HEK293 (cell line): ENCODE measurements around the gene EMP1.
A peak's percentile ranks its signal among the peaks of the same experiment; 100 is the strongest.

Experiments used
- CTCF ChIA-PET: fragments of 350-600 bp; formaldehyde crosslinking; extraction: SDS; loops from one replicate; lab custom pipeline; 2021; ENCODE audit warnings: antibody characterized with exemption; lab: Yijun Ruan, JAX
- POLR2A ChIA-PET: fragments of 300-600 bp; formaldehyde crosslinking; extraction: SDS; loops from one replicate; lab custom pipeline; 2020; ENCODE audit warnings: antibody characterized with exemption, inconsistent platforms; lab: Yijun Ruan, JAX
- H3K27ac ChIP-seq: fragments of 200-500 bp; sonication (Bioruptor generic); 2 replicates; pipeline ENCODE4 v1.5.1; 2014; ENCODE audit warnings: low read depth, low read length, control low read depth, inconsistent platforms; ENCODE audit errors: extremely low read depth
- H3K36me3 ChIP-seq, 2 experiments: fragments of 200-500 bp in 1 of 2; sonication (Bioruptor generic) in 1 of 2; 1 replicate in 1 of 2; 2 replicates in 1 of 2; pipeline ENCODE4 v1.5.1; 2014 to 2017; ENCODE audit warnings: inconsistent platforms in 2 of 2, low read length in 2 of 2; ENCODE audit not compliant: control insufficient read depth in 2 of 2, insufficient read depth in 1 of 2
- H3K4me1 ChIP-seq: fragments of 200-500 bp; sonication (Bioruptor generic); 2 replicates; pipeline ENCODE4 v1.5.1; 2014; ENCODE audit warnings: mild to moderate bottlenecking, low read length, inconsistent platforms; ENCODE audit not compliant: control insufficient read depth, insufficient read depth
- H3K4me3 ChIP-seq: 2 replicates; pipeline ENCODE4 v1.5.1; 2011; ENCODE audit warnings: low read depth, mild to moderate bottlenecking, control low read depth, low read length, moderate library complexity
- H3K9me3 ChIP-seq: fragments of 200-500 bp; sonication (Bioruptor generic); 2 replicates; pipeline ENCODE4 v1.5.1; 2014; ENCODE audit warnings: low read depth, low read length, inconsistent platforms; ENCODE audit not compliant: control insufficient read depth, insufficient read depth
- HOXC10 ChIP-seq: sonication (generic); formaldehyde crosslinking; IDR thresholded peaks from 2 replicates; pipeline ENCODE4 v1.8.1; 2023; ENCODE audit warnings: mild to moderate bottlenecking, missing genetic modification reagents
- OVOL3 ChIP-seq: fragments of 450-650 bp; formaldehyde crosslinking; IDR thresholded peaks from 2 replicates; pipeline ENCODE4 v1.5.1; 2016; ENCODE audit warnings: missing biosample characterization, missing genetic modification characterization
- PRDM1 ChIP-seq: fragments of 450-650 bp; formaldehyde crosslinking; IDR thresholded peaks from 2 replicates; pipeline ENCODE4; 2016; ENCODE audit warnings: missing biosample characterization, missing genetic modification characterization
- ZFHX2 ChIP-seq: fragments of 450-650 bp; formaldehyde crosslinking; conservative IDR thresholded peaks from 2 replicates; pipeline ENCODE4 v1.5.1; 2016; ENCODE audit warnings: missing biosample characterization, missing genetic modification characterization
- ZNF184 ChIP-seq: fragments of 450-650 bp; IDR thresholded peaks from 2 replicates; pipeline ENCODE4 v1.5.1; 2018; ENCODE audit warnings: missing biosample characterization, mild to moderate bottlenecking, missing genetic modification characterization
- ZNF394 ChIP-seq: fragments of 450-650 bp; formaldehyde crosslinking; IDR thresholded peaks from 2 replicates; pipeline ENCODE4 v1.5.1; 2016; ENCODE audit warnings: missing biosample characterization, missing genetic modification characterization, mild to moderate bottlenecking, moderate library complexity, borderline replicate concordance
- TF ChIP-seq, protein P1 (sequence below): fragments of 450-650 bp; formaldehyde crosslinking; IDR thresholded peaks from 2 replicates; pipeline ENCODE4 v1.5.1; 2016; ENCODE audit warnings: missing biosample characterization, missing genetic modification characterization
- TF ChIP-seq, protein P2 (sequence below): fragments of 450-650 bp; formaldehyde crosslinking; IDR thresholded peaks from 2 replicates; pipeline ENCODE4 v1.5.1; 2016; ENCODE audit warnings: missing biosample characterization, missing genetic modification characterization
- TF ChIP-seq, protein P3 (sequence below): fragments of 450-650 bp; formaldehyde crosslinking; IDR thresholded peaks from 2 replicates; pipeline ENCODE4 v1.5.1; 2016; ENCODE audit warnings: missing biosample characterization, missing genetic modification characterization
- TF ChIP-seq, protein P4 (sequence below): fragments of 450-650 bp; formaldehyde crosslinking; IDR thresholded peaks from 2 replicates; pipeline ENCODE4 v1.5.1; 2016; ENCODE audit warnings: missing biosample characterization, missing genetic modification characterization, borderline replicate concordance

Gene EMP1

DNA sequence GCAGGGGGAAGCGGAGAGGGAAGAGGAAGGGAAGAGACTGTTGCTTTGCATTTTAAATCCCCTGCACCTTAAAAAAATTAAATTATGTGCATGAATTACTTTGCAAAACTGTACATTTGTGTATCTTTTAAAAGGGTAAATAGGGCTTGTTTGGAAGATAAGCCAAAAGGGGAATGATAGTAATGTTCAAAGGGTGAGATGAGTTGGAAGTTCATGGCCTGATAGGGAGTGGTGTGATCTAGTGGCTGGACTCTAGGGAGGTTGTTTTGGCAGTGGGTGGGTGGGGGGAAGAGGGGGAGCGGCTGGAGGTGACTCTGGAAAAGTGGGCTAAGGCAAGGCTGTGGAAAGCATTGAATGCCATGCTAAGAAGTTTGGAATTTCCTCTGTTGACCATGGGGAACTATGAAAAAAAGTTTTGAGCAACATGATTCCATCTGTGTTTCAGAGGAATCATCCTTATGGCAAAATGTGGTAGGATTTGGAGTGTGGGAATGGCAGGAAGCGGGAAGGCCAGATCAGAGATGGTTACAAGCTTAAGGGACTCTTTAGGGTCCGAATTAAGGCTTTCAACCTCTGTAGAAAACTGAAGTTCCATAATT lies 25.5 kb upstream of the EMP1 start:
- H3K36me3 ChIP-seq = no peaks in the 10 kb centered on the region
- no peaks in the 10 kb centered on the region for H3K9me3 ChIP-seq
- no peak overlapping the region for H3K4me3 ChIP-seq
- H3K27ac ChIP-seq = no peak overlapping the region
- CTCF ChIA-PET = interaction anchor here (0.9 kb wide), 1 partner anchor 23 kb away, joined by 3 read pairs; no protein-coding TSS in a partner anchor
- H3K4me1 ChIP-seq = no peaks in the 10 kb centered on the region
- TF ChIP-seq, protein P1, sequence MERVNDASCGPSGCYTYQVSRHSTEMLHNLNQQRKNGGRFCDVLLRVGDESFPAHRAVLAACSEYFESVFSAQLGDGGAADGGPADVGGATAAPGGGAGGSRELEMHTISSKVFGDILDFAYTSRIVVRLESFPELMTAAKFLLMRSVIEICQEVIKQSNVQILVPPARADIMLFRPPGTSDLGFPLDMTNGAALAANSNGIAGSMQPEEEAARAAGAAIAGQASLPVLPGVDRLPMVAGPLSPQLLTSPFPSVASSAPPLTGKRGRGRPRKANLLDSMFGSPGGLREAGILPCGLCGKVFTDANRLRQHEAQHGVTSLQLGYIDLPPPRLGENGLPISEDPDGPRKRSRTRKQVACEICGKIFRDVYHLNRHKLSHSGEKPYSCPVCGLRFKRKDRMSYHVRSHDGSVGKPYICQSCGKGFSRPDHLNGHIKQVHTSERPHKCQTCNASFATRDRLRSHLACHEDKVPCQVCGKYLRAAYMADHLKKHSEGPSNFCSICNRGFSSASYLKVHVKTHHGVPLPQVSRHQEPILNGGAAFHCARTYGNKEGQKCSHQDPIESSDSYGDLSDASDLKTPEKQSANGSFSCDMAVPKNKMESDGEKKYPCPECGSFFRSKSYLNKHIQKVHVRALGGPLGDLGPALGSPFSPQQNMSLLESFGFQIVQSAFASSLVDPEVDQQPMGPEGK (tag by site-specific recombination) = no peak
- TF ChIP-seq, protein P2, sequence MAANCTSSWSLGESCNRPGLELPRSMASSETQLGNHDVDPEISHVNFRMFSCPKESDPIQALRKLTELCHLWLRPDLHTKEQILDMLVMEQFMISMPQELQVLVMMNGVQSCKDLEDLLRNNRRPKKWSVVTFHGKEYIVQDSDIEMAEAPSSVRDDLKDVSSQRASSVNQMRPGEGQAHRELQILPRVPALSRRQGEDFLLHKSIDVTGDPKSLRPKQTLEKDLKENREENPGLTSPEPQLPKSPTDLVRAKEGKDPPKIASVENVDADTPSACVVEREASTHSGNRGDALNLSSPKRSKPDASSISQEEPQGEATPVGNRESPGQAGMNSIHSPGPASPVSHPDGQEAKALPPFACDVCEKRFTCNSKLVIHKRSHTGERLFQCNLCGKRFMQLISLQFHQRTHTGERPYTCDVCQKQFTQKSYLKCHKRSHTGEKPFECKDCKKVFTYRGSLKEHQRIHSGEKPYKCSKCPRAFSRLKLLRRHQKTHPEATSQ (tag by site-specific recombination) = no peak
- TF ChIP-seq HOXC10 (no peak), ZNF394 (no peak)
- POLR2A ChIA-PET = no interaction called here

DNA sequence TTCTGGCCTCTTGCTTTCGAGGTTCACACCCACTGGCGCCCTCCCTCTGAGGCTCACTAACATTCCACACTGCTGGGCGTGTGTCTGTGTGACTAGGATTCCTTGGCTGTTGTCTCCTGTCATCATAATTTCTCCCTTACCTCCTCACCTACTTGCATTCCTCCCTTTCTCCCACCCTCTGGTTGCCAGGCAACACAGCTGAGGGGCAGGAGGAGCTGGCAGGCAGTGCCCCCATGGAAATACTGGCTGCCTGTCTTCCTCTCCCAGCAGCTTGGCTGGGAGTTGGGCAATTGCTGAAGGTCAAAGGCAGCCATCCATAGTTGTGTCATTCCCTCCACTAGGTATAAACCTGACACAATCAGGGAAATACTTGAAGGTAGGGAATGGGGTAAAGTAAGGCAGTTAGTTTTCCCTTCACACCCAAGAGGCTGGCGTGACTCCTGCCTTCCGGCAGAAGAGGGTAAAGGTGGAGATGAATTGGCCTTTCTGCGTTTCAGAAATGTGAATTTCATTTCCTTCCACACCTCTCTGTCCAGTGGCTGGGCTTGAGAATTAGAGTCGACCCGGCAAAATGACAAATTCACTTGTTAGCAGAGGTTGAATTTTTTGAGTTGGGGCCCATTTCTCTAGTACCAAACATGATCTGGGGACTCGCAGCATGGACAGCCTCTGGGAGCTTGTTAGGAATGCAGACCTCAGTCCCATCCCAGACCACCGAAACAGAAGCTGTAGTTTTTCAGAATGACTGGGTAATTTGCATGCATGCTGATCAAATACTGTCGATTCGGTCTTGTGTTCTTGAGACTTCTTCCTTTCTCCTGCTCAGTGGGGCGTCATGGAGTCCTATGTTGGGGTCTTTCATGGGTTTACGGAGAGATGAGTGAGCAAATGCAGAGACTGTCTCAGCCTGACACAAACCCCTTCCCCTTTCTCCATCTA lies 24.3 kb upstream of the EMP1 start:
- TF ChIP-seq, protein P3, sequence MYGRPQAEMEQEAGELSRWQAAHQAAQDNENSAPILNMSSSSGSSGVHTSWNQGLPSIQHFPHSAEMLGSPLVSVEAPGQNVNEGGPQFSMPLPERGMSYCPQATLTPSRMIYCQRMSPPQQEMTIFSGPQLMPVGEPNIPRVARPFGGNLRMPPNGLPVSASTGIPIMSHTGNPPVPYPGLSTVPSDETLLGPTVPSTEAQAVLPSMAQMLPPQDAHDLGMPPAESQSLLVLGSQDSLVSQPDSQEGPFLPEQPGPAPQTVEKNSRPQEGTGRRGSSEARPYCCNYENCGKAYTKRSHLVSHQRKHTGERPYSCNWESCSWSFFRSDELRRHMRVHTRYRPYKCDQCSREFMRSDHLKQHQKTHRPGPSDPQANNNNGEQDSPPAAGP (tag by site-specific recombination) = peak; percentile 66
- TF ChIP-seq PRDM1 (tag by site-specific recombination) = 0 out of 2 replicates have a peak, but pooled peaks have one; percentile 17
- peak; percentile 30; the same call in 1 of the 2 replicates for TF ChIP-seq ZFHX2 (tag by site-specific recombination)
- no peak for TF ChIP-seq ZNF184 (tag by site-specific recombination)
- TF ChIP-seq, protein P4, sequence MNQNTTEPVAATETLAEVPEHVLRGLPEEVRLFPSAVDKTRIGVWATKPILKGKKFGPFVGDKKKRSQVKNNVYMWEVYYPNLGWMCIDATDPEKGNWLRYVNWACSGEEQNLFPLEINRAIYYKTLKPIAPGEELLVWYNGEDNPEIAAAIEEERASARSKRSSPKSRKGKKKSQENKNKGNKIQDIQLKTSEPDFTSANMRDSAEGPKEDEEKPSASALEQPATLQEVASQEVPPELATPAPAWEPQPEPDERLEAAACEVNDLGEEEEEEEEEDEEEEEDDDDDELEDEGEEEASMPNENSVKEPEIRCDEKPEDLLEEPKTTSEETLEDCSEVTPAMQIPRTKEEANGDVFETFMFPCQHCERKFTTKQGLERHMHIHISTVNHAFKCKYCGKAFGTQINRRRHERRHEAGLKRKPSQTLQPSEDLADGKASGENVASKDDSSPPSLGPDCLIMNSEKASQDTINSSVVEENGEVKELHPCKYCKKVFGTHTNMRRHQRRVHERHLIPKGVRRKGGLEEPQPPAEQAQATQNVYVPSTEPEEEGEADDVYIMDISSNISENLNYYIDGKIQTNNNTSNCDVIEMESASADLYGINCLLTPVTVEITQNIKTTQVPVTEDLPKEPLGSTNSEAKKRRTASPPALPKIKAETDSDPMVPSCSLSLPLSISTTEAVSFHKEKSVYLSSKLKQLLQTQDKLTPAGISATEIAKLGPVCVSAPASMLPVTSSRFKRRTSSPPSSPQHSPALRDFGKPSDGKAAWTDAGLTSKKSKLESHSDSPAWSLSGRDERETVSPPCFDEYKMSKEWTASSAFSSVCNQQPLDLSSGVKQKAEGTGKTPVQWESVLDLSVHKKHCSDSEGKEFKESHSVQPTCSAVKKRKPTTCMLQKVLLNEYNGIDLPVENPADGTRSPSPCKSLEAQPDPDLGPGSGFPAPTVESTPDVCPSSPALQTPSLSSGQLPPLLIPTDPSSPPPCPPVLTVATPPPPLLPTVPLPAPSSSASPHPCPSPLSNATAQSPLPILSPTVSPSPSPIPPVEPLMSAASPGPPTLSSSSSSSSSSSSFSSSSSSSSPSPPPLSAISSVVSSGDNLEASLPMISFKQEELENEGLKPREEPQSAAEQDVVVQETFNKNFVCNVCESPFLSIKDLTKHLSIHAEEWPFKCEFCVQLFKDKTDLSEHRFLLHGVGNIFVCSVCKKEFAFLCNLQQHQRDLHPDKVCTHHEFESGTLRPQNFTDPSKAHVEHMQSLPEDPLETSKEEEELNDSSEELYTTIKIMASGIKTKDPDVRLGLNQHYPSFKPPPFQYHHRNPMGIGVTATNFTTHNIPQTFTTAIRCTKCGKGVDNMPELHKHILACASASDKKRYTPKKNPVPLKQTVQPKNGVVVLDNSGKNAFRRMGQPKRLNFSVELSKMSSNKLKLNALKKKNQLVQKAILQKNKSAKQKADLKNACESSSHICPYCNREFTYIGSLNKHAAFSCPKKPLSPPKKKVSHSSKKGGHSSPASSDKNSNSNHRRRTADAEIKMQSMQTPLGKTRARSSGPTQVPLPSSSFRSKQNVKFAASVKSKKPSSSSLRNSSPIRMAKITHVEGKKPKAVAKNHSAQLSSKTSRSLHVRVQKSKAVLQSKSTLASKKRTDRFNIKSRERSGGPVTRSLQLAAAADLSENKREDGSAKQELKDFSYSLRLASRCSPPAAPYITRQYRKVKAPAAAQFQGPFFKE = no peak
- TF ChIP-seq OVOL3 = no peak
- TF ChIP-seq, all 188 proteins: peak for 3
- no peak overlapping the region for H3K27ac ChIP-seq
- no peaks in the 10 kb centered on the region for H3K36me3 ChIP-seq
- no peak overlapping the region for H3K4me3 ChIP-seq
- CTCF ChIA-PET = interaction anchor here (0.6 kb wide), 1 partner anchor 620 kb away, joined by 3 read pairs; no protein-coding TSS in a partner anchor
- POLR2A ChIA-PET = no interaction called here
- no peaks in the 10 kb centered on the region for H3K4me1 ChIP-seq
- no peaks in the 10 kb centered on the region for H3K9me3 ChIP-seq
